BLaER1 (cell line): ENCODE measurements around the gene SRI.

Source experiments
- H3K27ac ChIP-seq: shearing (Covaris generic); formaldehyde crosslinking; 2 replicates; pipeline ENCODE4 v1.8.1; 2022
- H3K27me3 ChIP-seq: shearing (Covaris generic); formaldehyde crosslinking; 2 replicates; pipeline ENCODE4 v1.8.1; 2022
- H3K36me3 ChIP-seq: shearing (Covaris generic); formaldehyde crosslinking; 2 replicates; pipeline ENCODE4 v1.8.1; 2022
- H3K4me1 ChIP-seq: shearing (Covaris generic); formaldehyde crosslinking; 2 replicates; pipeline ENCODE4 v1.8.1; 2022
- H3K4me2 ChIP-seq: shearing (Covaris generic); formaldehyde crosslinking; 2 replicates; pipeline ENCODE4 v1.8.1; 2022
- H3K4me3 ChIP-seq: shearing (Covaris generic); formaldehyde crosslinking; 2 replicates; pipeline ENCODE4 v1.8.1; 2022
- H3K9ac ChIP-seq: shearing (Covaris generic); formaldehyde crosslinking; 2 replicates; pipeline ENCODE4 v1.8.1; 2022
- H3K9me3 ChIP-seq: shearing (Covaris generic); formaldehyde crosslinking; 2 replicates; pipeline ENCODE4 v1.8.1; 2022
- H4K20me1 ChIP-seq: shearing (Covaris generic); formaldehyde crosslinking; 2 replicates; pipeline ENCODE4 v1.8.1; 2022
- Cebpa-rat ChIP-seq: shearing (Covaris generic); IDR thresholded peaks from 2 replicates; pipeline ENCODE4 v1.8.1; 2022

Gene SRI

DNA sequence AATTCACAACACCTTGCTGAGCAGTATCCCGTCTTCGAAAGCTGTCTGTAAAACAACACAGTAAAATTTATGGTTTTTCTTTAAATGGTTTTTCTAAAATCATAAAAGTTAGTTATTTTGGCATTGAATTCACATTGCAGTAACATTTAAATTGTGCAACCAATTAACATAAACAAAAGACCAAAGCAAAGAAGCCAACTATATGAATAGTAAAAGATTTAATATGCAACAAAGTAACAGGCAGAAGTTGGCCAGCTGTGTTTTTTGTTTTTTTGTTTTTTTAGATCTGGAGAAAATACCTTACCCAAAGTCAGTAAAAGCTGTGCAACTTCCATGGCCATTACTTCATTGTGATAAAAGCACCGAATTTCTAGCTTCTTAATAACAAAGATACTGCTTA is 11.3 kb downstream of the SRI start:
- TF ChIP-seq Cebpa-rat: no peak
- Histone ChIP-seq H3K4me3 (no peak overlapping the region), H3K9ac (no peak overlapping the region), H3K36me3 (peaks cover 94% of the 10 kb centered on the region), H3K9me3 (no peaks in the 10 kb centered on the region), H4K20me1 (peaks cover 36% of the 10 kb centered on the region), H3K27me3 (no peaks in the 10 kb centered on the region), H3K4me2 (no peak overlapping the region), H3K27ac (no peak overlapping the region), H3K4me1 (no peaks in the 10 kb centered on the region)

DNA sequence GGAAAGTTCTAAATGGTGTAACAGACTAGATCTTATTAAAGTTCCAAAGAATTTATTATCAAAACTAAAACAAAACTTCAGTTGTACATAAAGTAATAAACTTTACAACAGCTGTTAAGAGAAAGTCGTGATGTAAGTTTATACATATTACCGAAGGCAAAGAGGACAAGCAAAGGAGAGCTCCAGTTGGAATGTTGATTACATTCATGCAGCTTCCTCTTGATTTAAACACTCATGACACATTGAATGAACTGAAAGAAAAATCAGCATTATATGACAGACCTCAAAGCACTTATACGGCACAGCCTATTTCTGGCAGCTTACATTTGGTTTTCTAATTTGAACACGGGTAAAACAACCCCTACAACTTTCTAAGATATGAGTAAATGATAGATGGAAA is 13.6 kb downstream of the SRI start:
- Histone ChIP-seq H3K9me3 (no peaks in the 10 kb centered on the region), H3K27me3 (no peaks in the 10 kb centered on the region), H3K4me1 (no peaks in the 10 kb centered on the region), H3K36me3 (peaks cover 87% of the 10 kb centered on the region), H3K27ac (no peak overlapping the region), H3K4me2 (no peak overlapping the region), H3K4me3 (no peak overlapping the region), H4K20me1 (peaks cover 14% of the 10 kb centered on the region), H3K9ac (no peak overlapping the region)
- no peak for TF ChIP-seq Cebpa-rat

DNA sequence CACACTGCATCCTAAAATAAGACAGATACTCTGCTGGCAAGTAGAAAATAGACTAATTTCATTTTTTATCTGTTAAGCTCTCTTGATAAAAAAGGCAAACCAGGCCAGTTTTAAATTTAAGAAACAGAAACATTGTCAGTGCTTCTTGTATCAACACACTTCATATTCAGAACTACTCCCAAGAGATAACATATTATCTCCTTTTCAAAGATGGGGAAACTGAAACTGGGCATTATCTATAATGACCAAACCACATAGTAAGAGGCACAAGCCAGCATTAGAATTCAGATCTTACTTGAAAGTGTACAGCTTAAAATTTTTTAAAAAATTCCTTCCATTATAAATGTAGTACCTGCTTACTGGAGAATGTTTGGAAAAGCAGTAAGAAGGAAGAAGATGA is 14.7 kb downstream of the SRI start:
- Histone ChIP-seq H3K27ac (no peak overlapping the region), H3K27me3 (no peaks in the 10 kb centered on the region)
- no peak for TF ChIP-seq Cebpa-rat

DNA sequence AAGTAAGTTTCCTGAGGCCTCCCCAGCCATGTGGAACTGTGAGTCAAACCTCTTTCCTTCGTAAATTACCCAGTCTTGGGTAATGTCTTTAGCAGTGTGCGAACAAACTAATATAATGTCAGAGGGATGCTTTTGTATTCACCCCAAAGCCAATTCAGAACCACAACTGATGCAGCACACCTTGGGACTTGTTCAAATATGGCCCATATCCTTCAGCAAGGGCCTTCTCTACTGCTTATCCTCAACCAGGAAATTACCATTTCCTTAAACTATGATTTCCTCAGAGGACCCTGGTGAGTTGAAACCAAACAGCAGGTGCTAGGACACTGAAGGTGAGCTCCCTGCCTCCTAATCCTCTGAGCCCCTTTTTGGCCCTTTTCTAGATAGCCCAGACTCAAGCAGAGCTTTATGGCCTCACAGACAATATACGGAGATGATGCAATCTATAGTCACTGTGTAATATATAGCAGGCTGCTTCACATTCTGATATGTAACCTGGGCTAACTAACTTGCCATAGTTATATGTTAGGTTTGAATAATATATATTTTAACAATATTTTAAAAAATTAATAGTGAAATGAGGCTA is 15.2 kb downstream of the SRI start:
- TF ChIP-seq Cebpa-rat: no peak
- H3K36me3 ChIP-seq: peaks cover 82% of the 10 kb centered on the region
- H3K9me3 ChIP-seq: no peaks in the 10 kb centered on the region
- 0 out of 2 replicates have a peak, but pooled peaks cover under 1% of the 10 kb centered on the region for H4K20me1 ChIP-seq
- H3K4me3 ChIP-seq: no peak overlapping the region
- H3K27me3 ChIP-seq: no peaks in the 10 kb centered on the region
- no peak overlapping the region for H3K27ac ChIP-seq
- no peaks in the 10 kb centered on the region for H3K4me1 ChIP-seq
- no peak overlapping the region for H3K4me2 ChIP-seq
- H3K9ac ChIP-seq: no peak overlapping the region

More for the DNA sequence above, 14.7 kb downstream of the SRI start:
- Histone ChIP-seq H3K4me3 (no peak overlapping the region), H4K20me1 (0 out of 2 replicates have a peak, but pooled peaks cover 6% of the 10 kb centered on the region), H3K9ac (no peak overlapping the region), H3K4me2 (no peak overlapping the region), H3K9me3 (no peaks in the 10 kb centered on the region), H3K4me1 (no peaks in the 10 kb centered on the region), H3K36me3 (peaks cover 87% of the 10 kb centered on the region)

DNA sequence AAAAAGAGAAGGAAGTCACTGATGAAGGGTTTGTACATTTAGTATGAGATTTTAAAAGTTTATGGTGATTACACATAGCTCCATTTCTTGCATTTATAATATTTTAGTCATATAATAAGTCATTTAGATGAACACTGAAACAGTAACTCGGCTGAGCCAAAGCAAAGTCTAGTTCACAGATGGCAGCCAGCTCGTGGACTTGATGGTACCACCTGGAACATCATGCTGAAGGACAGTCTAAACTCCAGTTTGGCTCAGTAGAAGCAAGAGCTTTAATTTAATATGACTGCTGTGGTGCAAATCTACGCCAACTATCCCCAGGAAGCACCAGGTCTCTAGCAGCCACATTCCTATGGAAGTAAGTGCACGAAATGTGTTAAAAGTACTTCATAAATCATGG is 16.4 kb downstream of the SRI start:
- Histone ChIP-seq H4K20me1 (no peaks in the 10 kb centered on the region), H3K27me3 (no peaks in the 10 kb centered on the region), H3K27ac (no peak overlapping the region), H3K9ac (no peak overlapping the region), H3K4me1 (no peaks in the 10 kb centered on the region), H3K36me3 (peaks cover 70% of the 10 kb centered on the region), H3K4me2 (no peak overlapping the region), H3K9me3 (no peaks in the 10 kb centered on the region), H3K4me3 (no peak overlapping the region)
- TF ChIP-seq Cebpa-rat: no peak

DNA sequence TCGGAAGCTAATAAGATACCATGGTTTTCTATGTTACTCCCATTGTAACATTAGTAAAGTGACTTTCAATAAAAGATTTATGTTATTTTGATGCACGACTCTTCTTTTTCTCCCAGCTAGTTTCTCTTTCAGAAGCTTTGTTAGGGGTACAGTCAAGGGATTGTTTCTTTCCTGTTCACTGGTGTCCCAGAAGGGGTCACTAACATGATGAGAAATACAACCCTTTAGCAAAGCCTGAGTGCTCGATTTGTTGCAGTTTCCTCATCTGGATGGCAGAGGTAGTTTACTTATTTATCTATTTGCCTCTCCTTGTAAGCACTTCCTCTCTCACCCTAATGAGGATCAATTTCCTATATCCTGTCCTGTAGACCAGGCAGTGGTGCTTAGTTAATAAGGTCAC is 17.0 kb downstream of the SRI start:
- H3K27ac ChIP-seq: no peak overlapping the region
- peaks cover 64% of the 10 kb centered on the region for H3K36me3 ChIP-seq
- H3K4me1 ChIP-seq: no peaks in the 10 kb centered on the region
- H3K4me2 ChIP-seq: no peak overlapping the region
- H3K9ac ChIP-seq: no peak overlapping the region
- no peaks in the 10 kb centered on the region for H3K9me3 ChIP-seq
- no peaks in the 10 kb centered on the region for H4K20me1 ChIP-seq
- H3K27me3 ChIP-seq: no peaks in the 10 kb centered on the region
- H3K4me3 ChIP-seq: no peak overlapping the region
- no peak for TF ChIP-seq Cebpa-rat

DNA sequence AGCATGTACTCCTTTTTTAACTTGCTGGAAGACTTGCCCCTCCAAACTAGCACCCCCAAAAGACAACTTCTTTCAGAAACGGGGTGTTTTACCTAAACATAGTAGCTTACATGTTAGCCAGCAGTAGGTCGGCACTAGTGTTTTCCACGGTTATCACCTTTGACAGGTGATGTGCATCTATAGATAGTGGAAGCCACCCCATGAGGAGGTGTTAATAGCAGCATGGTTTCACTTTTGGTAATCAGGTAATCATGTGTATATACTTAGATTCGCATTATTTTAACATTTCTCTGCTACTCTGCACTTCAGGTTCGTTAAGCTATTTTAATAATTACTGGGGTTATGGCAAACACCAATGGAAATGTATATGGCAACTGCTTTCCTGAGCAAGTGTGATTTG is 17.6 kb downstream of the SRI start:
- H4K20me1 ChIP-seq: no peaks in the 10 kb centered on the region
- H3K4me3 ChIP-seq: no peak overlapping the region
- no peaks in the 10 kb centered on the region for H3K4me1 ChIP-seq
- no peaks in the 10 kb centered on the region for H3K27me3 ChIP-seq
- no peak for TF ChIP-seq Cebpa-rat
- H3K9me3 ChIP-seq: no peaks in the 10 kb centered on the region
- no peak overlapping the region for H3K4me2 ChIP-seq
- H3K36me3 ChIP-seq: peaks cover 62% of the 10 kb centered on the region
- no peak overlapping the region for H3K27ac ChIP-seq
- H3K9ac ChIP-seq: no peak overlapping the region

DNA sequence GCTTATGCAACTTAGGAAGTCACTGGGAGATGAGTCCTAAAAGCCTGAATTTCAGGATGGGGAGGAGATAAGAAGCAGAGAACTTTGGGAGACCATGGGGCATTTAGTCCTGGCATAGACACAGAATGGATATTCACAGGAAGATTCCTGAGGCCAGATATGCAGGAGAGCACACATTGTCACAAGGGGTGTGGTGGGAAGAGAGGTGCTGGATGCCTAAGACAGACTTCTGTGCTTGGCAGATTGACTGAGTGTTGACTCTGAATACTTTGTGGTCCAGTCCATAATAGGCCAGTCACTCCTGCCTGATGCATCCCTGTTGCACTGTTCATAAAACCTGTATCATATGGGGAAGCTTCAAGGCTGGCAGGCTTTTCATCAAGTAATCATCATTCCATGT is 18.5 kb downstream of the SRI start:
- Histone ChIP-seq H3K4me1 (no peaks in the 10 kb centered on the region), H3K27me3 (no peaks in the 10 kb centered on the region), H3K36me3 (peaks cover 55% of the 10 kb centered on the region), H3K9ac (no peak overlapping the region), H3K4me2 (no peak overlapping the region), H3K27ac (no peak overlapping the region), H3K4me3 (no peak overlapping the region), H4K20me1 (no peaks in the 10 kb centered on the region), H3K9me3 (no peaks in the 10 kb centered on the region)
- TF ChIP-seq Cebpa-rat: no peak

DNA sequence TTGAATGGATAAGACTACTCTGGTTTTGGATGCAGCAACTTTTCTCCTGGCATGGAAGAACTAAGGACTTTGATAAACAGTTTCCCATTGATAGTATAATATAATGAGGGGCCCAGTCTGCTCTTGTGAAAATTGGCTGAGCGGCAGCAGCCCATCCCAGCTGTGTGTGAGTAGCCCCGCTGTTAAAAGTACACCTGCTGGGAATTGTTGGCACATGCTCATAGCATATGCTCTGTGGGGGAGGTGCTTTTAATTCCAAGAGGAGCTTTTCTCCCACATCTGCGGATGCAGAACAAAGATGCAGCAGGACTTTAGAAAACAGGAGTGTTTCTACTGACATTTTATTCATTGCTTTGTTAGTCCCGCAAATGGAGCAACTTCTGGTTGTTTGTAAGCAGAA is 19.0 kb downstream of the SRI start:
- Histone ChIP-seq H3K9me3 (no peaks in the 10 kb centered on the region), H4K20me1 (no peaks in the 10 kb centered on the region), H3K27me3 (no peaks in the 10 kb centered on the region), H3K36me3 (peaks cover 50% of the 10 kb centered on the region), H3K9ac (no peak overlapping the region), H3K27ac (no peak overlapping the region), H3K4me1 (no peaks in the 10 kb centered on the region), H3K4me2 (no peak overlapping the region), H3K4me3 (no peak overlapping the region)
- no peak for TF ChIP-seq Cebpa-rat

DNA sequence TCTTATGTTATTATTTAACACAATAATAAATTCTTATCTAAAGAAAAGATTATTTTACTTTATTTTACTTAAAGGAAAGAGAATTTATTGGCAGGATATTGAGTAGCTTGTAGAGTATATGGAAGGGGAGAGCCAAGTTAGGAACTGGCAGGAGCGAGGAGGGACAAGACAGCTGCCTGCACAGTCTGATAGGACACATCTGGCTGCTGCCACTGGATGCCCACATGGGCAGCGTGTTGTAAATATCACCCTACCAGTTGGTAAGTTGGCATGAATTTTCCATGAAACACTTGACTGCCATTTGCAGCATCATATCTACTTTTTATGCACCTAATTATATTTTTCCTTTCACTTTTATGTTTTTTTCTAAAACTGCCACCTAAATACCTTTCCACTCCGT is 19.6 kb downstream of the SRI start:
- no peaks in the 10 kb centered on the region for H3K27me3 ChIP-seq
- H3K4me2 ChIP-seq: no peak overlapping the region
- H3K9ac ChIP-seq: no peak overlapping the region
- no peak for TF ChIP-seq Cebpa-rat
- H3K4me1 ChIP-seq: no peaks in the 10 kb centered on the region
- no peaks in the 10 kb centered on the region for H3K9me3 ChIP-seq
- H3K4me3 ChIP-seq: no peak overlapping the region
- peaks cover 47% of the 10 kb centered on the region for H3K36me3 ChIP-seq
- no peaks in the 10 kb centered on the region for H4K20me1 ChIP-seq
- H3K27ac ChIP-seq: no peak overlapping the region

DNA sequence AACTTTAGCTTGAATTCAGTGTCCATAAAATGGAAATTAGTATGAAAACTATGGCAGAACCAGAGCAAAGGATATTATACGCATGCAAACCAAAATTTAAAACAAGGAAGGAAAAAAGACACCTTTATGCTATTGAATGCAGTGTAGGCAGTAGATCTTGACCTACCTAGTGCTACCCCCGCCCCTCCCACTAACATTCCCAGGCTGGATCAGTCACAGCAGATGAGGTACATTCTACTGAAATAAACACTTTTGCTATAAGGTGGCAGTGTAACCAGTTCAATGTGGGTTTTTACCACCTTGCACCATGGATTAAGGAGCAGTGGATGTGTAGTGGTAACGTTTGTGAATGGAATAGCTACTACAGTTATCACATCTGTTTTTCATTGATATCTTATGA is 27.9 kb downstream of the SRI start:
- H3K9ac ChIP-seq: no peak overlapping the region
- no peaks in the 10 kb centered on the region for H3K9me3 ChIP-seq
- no peak for TF ChIP-seq Cebpa-rat
- H4K20me1 ChIP-seq: no peaks in the 10 kb centered on the region
- H3K27ac ChIP-seq: no peak overlapping the region
- H3K4me2 ChIP-seq: no peak overlapping the region
- 0 out of 2 replicates have a peak, but pooled peaks cover 6% of the 10 kb centered on the region for H3K36me3 ChIP-seq
- H3K4me1 ChIP-seq: no peaks in the 10 kb centered on the region
- H3K4me3 ChIP-seq: no peak overlapping the region
- H3K27me3 ChIP-seq: no peaks in the 10 kb centered on the region
